DMS79 treated with DMSO at 0.1 percent for 48 hours (cell line): Measurements from ENCODE around the gene FGF18.
"Not testable (repeated sequence)": the region's sequence is repeated elsewhere in the genome, so short reads cannot be mapped to it uniquely, and the experiment has no call there.

Experiments
- DNase-seq: peaks from one replicate; lab custom pipeline; 2025; lab: John Stamatoyannopoulos, UW

The FGF18 gene

GRCh38 chr5:171474230-171474813 is 54.9 kb downstream of the FGF18 start:
- no peak for DNase-seq

GRCh38 chr5:171475596-171475995 is 56.1 kb downstream of the FGF18 start:
- no peak for DNase-seq

DNA sequence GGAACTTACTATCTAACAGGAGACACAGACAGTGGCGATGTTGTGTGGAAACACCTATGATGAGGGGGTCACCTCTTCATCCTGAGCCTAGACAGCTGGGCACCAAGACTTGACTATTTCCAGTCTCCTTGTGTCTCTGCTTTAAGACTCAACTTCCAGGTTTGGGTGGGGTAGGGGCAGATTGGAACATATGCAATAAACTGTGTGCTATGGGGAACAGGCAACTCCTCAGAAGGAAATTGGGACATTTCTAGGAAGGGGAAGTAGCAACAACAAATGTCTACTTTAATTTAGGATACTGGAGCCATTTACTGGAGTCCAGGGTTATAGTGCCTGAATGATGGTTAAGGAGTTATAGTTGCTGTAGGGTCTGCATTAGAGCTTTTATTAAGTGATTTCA is 57.3 kb downstream of the FGF18 start:
- no peak for DNase-seq

DNA sequence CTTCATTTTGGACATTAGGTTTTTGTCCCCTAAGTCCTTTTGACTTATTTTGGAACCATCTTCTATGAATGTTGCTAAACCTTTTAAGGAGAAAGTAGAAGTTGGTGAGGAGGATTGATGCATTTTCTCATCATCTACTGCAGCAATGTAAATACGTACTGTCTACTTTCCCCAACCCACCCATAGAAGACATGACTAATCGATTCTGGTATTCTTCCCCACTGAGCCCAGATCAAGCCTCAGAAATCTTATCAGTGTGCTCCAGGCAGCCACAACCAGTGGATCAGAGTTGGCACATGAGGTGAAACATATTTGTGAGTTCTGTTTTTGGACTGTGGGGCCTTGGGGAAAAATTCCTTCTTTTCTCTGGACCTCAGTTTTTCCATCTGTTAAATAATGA is 57.7 kb downstream of the FGF18 start:
- DNase-seq: no peak

GRCh38 chr5:171477666-171478065 is 58.2 kb downstream of the FGF18 start:
- DNase-seq: no peak

GRCh38 chr5:171478946-171479775 is 59.7 kb downstream of the FGF18 start:
- DNase-seq: no peak

GRCh38 chr5:171479776-171480125 is 60.3 kb downstream of the FGF18 start:
- DNase-seq: no peak

- no peak for DNase-seq
Measured at GRCh38 chr5:171480239-171480638, 60.8 kb downstream of the FGF18 start.

DNA sequence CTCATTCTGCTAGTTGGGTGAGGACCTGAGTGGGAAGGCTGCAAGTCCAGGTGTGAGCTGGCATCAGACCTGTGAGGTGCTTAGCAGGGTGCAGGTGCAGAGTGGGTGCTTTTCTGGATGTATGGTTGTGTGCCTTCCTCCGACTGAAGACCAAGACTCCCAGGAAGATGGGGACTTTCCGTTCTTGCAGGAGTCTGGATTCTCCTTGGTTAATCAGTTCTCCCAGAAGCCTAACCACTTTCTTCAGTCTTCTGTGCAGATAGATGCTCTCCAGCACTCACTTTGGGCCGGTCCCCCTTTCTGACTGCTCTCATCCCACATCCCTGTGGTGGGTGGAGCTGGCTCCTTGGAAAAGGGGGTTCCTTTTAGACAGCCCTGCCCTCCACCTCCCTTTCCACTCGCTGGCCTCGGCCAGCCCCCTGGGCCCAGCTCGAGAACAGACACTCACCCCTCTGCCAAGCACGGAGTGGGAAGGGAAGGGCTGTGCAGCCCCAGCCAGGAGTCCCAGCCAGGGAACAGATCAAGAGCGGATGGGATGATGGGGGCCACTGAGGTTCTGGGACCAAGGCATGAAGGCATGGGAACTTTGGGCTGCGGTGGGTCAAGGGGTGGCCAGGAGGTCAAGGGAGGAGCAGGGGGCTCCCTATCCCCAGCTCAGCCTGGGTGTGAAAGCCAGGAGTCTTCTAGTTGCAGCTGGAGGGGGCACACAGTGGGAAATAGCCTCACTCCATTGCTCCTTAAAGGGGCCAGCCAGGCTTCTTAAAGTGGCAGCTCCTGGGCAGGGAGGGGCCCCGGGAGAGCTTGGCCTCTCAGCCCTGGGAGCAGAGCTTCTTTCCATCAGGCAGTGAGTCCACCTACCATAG is 62.4 kb downstream of the FGF18 start:
- no peak for DNase-seq

- DNase-seq: no peak
Measured at GRCh38 chr5:171482434-171482730, 62.9 kb downstream of the FGF18 start.

DNA sequence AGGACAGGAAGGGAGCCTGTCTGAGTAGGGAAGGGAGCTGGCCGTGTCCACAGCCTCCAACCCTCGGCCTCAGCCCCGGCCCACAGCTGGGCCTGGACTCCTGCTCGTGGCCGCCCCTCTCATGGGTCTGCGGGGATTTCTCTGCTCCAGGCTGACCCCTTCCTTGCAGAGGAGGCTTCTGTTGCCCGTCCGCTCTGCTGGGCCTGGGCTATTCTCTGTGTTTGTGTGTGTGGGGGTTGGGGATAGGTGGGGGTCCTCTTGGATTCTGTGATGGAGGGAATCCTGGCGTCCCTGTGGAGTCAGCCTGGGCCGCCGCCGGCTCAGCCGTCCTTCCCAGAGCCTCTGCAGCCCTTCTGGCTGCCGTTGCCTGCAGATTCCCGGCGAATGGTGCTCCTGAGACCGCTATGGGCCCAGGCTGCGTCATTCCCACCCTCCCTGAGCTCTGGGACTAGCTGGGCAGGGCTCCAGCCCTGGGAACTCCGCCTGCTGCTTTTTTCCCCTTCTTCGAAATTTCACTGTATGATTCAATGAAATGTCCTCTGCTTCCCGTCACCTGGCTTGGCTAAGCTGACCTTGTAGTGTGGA is 64.2 kb downstream of the FGF18 start:
- DNase-seq: no peak

- no peak for DNase-seq
Measured at GRCh38 chr5:171484460-171484899, 65.0 kb downstream of the FGF18 start.

GRCh38 chr5:171485668-171486067 is 66.2 kb downstream of the FGF18 start:
- no peak for DNase-seq

- DNase-seq: no peak
Measured at GRCh38 chr5:171486613-171487012, 67.2 kb downstream of the FGF18 start.

DNA sequence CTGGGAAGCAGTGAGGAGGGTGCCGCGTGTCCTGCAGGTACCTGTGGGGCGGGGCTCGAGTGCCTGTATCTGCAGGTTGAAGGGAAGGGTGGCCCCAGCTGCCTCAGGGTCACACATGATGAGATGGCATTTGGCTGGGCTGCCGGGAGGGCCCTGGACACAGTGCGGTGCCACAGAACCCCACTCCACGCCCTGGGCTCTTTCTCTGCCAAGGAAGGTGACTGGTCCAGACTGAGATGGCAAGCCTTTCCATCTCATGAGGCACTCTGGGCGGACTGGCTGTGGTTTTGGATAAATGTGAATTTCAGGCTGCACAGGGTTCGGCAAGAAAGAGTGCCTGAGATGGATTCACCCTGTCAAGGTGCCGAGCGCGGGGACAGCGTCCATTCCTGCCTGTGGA is 69.4 kb downstream of the FGF18 start:
- no peak for DNase-seq

GRCh38 chr5:171492781-171493180 is 73.3 kb downstream of the FGF18 start:
- DNase-seq: no peak

DNA sequence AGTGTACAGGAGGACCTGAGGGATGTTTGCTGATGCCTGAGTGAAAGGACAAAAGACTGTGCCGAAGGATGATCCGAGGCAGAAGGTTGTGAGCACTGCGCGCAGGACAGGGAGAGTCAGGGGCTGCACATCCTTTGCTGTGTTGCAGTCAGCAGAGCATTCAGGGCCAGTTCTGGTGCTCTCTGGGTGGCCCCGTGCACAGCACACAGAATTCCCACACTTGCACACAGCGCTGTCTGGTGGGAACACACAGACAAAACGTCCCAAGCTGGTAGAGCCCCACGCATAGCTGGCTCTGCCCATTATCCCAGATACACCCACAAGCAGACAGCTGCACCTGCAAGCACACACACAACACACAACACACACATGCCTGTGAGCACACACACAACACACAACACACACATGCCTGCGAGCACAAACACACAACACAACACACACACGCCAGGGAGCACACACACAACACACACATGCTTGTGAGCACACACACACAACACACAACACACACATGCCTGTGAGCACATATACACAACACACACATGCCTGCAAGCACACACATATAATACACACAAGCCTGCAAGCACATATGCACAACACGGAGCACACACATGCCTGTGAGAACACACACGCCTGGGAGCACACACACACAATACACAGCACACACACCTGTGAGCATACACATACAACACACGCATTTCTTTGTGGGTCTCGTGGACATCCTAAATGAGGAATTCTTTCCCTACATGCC is 74.4 kb downstream of the FGF18 start:
- DNase-seq: no peak

GRCh38 chr5:171494452-171495121 is 75.1 kb downstream of the FGF18 start:
- no peak for DNase-seq

- DNase-seq: no peak
Measured at GRCh38 chr5:171495122-171495700, 75.8 kb downstream of the FGF18 start.

DNA sequence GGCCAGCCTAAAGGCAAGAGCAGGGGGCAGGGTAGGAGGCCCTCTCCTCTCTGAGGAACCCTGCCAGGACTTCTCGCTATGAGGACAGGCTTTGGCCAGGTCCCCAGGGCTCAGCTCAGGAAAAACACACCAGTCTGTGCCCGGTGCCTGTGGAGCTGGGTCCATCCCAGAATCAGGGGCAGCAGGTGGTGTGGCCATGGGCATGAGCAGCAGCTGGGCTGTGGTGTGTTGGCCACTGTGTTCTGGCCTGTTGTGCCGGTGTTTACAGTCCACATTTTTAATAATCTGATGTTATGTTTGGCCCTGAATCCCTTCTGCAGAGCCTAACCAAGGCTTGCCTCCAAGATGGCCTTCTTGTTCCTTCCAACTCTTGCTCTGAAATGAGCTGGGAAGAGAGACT is 77.0 kb downstream of the FGF18 start:
- DNase-seq: no peak

DNA sequence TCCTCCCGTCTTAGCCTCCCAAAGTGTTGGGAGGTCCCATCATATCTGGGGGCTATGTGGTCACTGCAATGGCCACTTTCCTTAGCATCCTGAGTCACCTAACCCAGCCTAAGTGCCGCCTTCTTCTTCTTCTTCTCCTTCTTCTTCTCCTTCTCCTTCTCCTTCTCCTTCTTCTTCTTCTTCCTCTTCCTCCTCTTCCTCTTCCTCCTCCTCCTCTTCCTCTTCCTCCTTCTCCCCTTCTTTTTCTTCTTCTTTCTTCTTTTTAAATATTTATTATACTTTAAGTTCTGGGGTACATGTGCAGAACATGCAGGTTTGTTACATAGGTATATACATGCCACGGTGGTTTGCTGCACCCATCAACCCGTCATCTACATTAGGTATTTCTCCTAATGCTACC is 78.0 kb downstream of the FGF18 start:
- DNase-seq: not testable (repeated sequence)
